ENCODE results near the gene CAPN10. TPM values are rescaled to one million over a fixed set of nuclear protein-coding genes. Genes with fewer than 3 reads are reported as not detected.

CAPN10 gene, protein sequence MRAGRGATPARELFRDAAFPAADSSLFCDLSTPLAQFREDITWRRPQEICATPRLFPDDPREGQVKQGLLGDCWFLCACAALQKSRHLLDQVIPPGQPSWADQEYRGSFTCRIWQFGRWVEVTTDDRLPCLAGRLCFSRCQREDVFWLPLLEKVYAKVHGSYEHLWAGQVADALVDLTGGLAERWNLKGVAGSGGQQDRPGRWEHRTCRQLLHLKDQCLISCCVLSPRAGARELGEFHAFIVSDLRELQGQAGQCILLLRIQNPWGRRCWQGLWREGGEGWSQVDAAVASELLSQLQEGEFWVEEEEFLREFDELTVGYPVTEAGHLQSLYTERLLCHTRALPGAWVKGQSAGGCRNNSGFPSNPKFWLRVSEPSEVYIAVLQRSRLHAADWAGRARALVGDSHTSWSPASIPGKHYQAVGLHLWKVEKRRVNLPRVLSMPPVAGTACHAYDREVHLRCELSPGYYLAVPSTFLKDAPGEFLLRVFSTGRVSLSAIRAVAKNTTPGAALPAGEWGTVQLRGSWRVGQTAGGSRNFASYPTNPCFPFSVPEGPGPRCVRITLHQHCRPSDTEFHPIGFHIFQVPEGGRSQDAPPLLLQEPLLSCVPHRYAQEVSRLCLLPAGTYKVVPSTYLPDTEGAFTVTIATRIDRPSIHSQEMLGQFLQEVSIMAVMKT
- total RNA-seq: 19.4 and 21.9 TPM in 2 replicates

DNA sequence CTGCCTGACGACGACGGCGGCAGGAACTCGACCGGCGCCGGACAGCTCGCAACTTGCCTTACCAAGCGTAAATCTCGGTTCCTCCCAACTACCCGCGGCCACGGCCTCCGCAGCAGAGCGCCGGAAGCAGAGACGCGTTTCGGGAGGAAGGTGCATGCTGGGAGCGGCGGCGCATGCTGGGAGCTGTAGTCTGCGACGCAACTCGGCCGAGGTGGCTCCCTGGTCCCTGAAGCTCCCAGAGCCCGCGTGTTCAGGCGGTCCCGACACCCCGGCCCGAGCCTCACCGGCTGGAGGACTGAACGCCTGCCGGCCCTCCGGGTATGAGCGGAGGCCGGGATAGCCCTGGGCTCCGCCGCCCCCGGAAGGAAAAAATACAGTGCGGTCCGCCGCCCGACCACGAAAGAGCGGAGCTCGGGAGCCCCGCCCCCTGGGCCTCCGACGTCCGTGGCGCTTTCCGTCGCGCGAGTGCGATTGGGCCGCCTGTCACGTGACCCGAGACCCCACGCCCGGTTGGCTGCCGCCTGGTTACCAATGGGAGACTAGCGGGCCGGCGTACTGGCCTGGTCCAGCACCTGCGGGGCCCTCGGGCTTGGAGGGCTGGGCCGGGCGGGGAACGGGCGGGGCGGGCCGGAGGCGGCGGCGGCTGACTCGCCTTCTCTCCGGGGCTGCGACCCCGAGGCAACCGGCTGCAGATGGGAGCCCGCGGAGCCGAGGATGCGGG, at the start of gene CAPN10:
Gene CAPN10 (plus strand): TSS at position 537 of the 721 bp plus-strand sequence. CDS start 178 bp downstream, at position 715.

DNA sequence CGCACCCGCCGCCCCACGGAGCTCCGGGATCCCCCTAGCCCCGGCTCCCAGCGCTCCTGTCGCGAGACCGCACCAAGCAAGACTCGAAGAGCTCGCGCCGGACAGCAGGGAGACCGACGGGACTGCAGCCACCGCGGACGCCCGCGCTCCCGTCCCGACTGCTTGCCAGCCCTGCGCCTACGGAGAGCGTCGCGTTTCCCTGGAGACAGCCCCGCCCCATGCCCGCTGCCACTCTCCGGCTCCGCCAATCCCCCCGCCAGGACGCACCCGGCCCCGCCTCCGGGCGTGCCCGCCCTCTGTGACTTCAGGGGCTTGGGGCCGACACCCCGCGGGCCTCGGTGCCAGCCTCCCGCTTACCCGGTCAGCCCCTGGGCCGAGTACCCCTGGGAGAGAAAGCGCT, 28.7 kb upstream of the CAPN10 start, which contains the start of gene ANKMY1:
Gene ANKMY1 (minus strand): TSS at position 181 of the 400 bp plus-strand sequence. CDS start 653 bp downstream, outside the sequence.

DNA sequence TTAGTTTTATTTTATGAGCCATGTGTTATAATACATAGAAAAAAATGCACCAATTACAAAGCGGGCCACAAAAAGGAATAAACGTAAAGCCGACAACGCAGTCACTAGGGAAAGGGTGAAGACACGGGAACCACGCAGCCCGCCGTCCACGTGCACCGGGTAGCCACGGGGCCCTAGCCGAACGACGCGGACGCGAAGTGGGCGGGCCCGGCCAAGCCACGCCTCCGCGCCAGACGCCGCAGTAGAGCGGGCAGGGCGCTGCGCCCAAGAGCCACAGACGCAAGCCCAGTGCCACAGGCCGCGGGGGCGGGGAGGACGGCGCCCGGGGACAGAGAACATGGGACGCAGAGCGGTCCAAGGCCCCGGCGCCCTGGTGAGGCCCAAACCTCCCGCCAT, 26.5 kb upstream of the CAPN10 start, which contains the start of gene DUSP28:
Gene DUSP28 (plus strand): TSS at position 274 of the 396 bp plus-strand sequence. CDS start 328 bp downstream, outside the sequence.

DNA sequence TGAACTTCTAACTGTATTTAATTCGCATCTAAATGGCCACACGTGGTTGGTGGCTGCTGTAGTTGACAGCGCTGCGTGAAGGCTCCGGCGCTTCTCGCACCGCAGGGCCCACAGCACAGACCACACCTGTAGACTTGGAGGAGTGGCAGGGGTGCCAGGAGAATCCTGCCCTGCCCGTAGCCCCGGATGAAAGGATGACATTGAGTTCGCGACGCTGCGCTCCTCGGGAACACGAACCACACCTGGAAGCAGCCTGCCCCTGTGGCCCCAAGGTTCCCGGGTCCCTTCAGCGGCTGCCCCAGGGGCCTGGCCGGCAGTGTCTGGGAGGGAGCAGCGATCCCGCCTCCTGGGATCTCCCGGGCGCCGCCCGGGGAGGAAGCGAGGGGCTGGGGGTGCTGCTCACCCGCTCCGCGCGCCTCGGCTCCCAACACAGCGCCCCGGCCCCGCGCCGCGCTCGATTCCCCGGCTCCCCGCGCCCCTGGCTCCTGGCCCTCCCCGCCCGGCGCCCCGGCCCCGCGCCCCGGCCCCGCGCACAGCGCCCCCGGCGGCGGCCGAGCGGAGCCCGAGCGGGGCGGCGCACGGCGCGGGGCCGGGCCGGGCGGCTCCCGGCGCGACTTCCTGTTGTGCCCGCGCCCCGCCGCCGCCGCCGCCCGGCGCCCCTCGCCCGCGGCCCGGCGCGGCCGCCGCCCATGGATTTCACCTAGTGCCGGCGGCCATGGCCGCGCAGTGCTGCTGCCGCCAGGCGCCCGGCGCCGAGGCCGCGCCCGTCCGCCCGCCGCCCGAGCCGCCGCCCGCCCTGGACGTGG, 18.5 kb upstream of the CAPN10 start, which contains the start of gene RNPEPL1:
Gene RNPEPL1 (plus strand): TSS at position 613 of the 806 bp plus-strand sequence. CDS start 103 bp downstream, at position 716.

DNA sequence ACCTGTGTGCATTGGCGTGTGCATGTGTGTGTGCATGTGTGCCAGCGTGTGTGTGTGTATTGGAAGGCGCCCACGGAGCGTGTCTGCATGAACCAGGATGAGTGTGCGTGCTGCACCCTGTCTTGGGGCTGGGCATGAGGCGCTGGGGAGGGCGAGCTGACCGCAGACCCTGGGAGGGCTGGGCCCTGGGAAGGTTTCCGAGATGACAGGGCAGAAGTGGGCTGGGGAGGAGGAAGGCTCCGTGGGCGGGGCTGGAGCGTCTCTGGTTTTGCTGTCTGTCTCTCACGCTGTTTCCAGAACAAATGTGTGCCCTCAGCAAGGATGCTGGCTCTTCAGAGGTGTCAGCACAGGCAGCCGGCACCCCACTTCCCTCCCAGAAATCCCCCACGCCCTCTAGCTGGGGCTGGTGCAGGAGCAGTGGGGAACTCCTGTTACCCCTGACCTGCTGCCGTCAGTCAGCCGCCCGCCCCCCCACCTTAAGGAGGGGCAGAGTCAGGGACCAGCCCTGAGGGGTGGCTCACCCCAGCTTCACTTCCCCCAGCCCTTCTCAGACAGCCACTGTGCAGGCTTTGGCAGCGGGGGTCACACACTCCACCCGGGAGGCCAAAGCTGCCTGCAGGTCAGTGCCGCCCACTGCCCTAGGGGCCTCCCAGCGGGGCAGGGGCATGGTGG, 38.6 kb downstream of the CAPN10 start, which contains the start of gene GPR35:
Gene GPR35 (plus strand): TSS at position 531 of the 672 bp plus-strand sequence. CDS start 4,473 bp downstream, outside the sequence.

Other genes starting within 250 kb of the CAPN10 start
- 130 and 172 TPM in 2 replicates for gene GPC1, start 151.1 kb upstream of the CAPN10 start, total RNA-seq
- 3.6 and 12.8 TPM in 2 replicates for gene ANKMY1, start 28.7 kb upstream of the CAPN10 start, total RNA-seq
- gene DUSP28, start 26.4 kb upstream of the CAPN10 start, total RNA-seq: 3.1 and 4.5 TPM in 2 replicates
- 27.0 and 28.1 TPM in 2 replicates for gene RNPEPL1, start 18.2 kb upstream of the CAPN10 start, total RNA-seq
- 0.24 and 0.85 TPM in 2 replicates for gene GPR35, start 38.7 kb downstream of the CAPN10 start, total RNA-seq
- not detected in 2 replicates for gene AQP12B, start 96.2 kb downstream of the CAPN10 start, total RNA-seq
- gene AQP12A, start 105.1 kb downstream of the CAPN10 start, total RNA-seq: not detected in 2 replicates
- 0.72 TPM in 1 of 2 replicates, not detected in the other for gene KIF1A, start 233.5 kb downstream of the CAPN10 start, total RNA-seq